Right kidney (tissue), 1 donor: ENCODE measurements around the gene TUBA4A.

Source experiments
- DNase-seq: peaks from one replicate; pipeline ENCODE4 v3.0.0-alpha.2; 2016

TUBA4A gene

GRCh38 chr2:219243291-219243761, 10.4 kb downstream of the TUBA4A start:
- DNase-seq, result peak; percentile 44

GRCh38 chr2:219234331-219234730, 19.4 kb downstream of the TUBA4A start:
- DNase-seq, result no peak

- DNase-seq, result peak; percentile 79
Measured at GRCh38 chr2:219230059-219230540, 23.6 kb downstream of the TUBA4A start.

DNA sequence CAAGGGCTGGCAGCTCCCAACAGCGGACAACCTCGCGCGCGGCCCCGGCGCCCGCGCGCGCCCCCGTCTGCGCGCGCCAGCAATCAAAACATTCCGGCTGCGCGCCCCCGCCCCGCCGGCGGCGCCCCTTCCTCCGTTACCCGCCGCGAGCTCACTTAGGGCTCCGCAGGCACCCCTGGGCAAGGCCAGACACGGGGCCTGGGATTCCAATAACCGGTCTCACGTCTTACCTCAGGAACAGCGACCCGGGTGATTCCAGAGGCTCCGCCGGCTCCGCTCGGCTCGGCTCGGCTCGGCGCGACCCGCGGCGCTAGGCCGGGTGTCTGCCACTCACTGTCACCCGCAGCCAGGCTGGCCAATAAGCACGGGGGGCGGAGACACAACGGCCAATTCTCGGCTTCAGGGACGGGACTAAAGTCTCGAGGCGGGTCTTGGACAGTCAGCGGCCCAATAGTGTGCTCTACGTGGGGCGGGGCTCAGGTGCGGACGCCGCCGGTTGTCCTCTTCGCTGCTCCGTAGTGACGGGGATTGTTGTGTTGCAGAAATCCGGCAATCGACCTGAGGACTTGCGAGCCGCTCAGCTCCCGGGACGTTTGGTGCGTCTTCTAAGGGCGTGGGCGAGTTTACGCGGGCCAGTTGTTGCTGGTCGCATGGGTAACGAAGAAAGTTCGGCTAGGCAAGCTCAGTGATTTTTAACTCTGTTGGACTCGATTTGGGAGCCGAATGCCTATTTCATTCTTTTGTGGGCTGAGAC, 24.2 kb downstream of the TUBA4A start, which contains the start of the genes ANKZF1 and ATG9A:
TSS of gene ANKZF1 (plus strand) at position 502 of the 754 bp plus-strand sequence. CDS start 452 bp downstream, outside the sequence.
TSS of gene ATG9A (minus strand) at position 332 of the 754 bp plus-strand sequence. CDS start 1,612 bp downstream, outside the sequence.
- peak; percentile 99 for DNase-seq

DNA sequence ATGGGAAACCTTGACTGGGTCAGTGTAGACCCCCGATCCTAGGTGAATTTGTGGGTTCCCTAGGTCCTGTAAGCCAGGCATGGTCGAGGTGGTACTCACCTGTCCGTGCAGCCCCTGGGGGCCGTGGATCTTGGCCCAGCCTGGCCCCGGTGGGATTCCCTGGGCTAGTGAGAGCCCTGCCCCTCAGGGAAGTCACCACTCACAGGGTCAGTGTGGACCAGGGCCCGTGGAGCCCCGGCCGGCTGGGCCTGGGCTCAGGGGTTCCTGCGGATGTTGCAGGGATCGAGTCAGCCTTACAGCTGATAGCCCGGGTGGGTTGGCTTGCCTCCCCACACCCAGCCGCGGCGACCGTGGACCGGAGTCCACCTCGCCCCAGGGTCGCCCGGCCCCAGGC, 24.8 kb downstream of the TUBA4A start:
- DNase-seq, result no peak

- no peak for DNase-seq
Measured at GRCh38 chr2:219228041-219228910, 25.4 kb downstream of the TUBA4A start.

DNA sequence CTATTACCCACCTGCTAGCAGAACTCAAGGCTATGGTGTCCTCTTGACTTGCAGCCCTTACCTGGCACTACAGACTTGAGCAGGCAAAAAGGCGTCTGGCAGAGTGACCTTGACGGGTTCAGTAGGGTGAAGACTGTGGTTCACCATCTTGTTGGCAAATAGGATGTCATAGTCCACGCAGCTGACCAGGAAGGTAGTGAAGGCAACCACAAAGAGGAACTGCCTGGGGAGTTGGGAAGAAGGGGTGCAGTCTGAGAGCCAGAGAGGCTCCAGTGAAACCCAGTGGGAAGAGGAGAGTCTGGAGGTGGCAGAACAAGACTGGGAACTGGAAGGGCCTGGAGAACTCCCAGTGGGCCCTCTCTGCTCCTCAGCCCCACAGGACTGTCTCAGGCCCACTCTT, 28.4 kb downstream of the TUBA4A start:
- DNase-seq, result no peak

DNA sequence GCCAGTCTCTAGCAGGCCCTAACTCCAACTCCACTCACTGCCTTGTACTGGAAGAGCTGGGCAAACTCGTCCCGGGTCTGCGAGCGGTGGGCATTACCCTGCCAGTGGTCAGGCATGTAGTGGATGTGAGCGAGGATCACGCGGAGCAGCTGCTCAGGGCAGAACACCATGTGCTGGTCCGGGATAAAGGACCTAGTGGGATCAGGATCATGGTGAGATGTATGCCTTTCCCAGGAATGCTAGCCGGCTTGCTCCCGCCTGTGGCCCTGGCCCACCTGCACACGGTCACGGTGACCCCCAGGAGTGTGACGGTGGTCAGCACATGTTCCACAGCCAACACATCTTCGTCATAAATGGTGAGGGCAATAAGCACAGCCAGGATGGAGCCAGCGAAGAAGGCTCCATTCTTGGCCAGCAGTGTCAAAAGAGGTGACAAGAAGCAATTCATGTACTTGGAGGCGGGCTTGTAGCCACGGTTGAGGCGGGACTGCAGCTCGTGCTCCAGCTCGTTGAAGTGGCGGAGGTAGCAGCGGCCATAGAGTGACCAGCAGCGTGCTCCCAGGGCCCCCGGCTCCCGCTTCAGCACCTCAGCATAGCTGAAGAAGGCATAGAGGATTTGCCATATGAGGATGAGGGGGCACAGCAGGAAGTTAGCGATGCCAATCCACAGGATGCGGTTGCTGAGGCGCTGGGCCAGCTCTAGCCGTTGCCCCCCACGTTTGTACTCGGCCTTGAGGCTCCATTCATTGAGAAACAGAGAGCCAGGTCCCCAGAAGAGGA, 29.7 kb downstream of the TUBA4A start:
- no peak for DNase-seq

DNA sequence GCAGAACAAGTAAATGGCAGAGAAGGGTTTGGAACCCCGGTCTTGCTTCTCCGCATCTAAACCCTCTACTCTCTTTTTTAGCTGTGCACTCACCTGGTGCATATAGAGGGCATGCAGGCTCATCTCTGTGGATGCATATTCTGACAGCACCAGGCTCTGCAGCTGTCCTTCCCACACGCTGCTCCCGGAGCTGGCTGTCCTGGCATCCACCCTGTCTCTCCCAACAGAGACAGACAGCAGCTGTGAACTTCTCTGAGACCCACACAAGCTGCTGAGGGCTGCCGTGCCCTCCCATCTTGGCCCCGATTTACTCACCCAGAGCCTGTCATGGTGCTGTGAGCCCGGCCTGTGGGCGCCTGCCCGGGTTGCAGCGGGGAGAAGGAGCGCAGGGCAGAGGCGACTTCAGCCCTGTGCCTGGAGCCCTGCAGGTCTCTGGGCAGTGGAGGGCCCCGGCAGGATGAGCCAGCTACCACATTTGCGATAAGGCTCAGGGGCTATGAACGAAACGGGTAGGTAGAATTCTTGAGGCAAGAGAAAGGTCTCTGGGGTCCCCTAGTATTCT, 31.7 kb downstream of the TUBA4A start:
- no peak for DNase-seq

DNA sequence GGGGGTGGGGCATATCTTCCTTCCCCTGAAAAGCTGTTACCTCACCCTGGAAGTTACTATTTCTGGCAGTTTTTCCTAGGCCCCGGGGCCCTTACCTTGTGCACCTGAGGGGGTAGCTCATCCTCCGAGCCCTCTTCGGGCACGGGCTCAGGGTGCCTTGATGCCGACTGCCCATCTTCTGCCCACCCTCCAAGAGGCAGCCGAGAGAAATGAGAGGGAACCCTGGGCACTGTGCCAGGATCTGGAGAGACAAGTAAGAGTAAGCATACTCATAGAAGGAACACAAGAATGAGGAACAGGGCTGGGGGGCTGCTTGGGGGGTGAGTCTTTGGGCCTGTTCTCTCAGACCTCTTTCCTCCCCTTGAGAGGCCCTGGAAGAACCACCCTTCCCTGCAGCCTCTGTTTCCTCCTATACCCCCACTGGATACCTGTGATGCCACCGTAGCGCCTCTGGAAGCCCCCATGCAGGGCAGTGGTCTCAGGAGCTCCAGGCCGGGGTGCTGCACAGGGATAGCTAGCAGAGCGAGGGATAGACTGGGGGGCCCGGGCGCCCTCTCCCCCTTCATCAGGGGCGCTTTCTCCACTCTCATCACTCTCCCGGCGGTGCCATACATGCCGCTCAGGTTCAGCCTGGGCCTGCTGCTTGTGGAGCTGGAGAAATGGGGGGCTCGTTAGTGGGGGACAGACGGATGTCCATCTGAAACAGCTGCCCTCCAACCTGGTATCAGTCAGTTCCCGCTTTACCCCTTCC, 32.9 kb downstream of the TUBA4A start:
- DNase-seq, result no peak

GRCh38 chr2:219219784-219220532, 33.8 kb downstream of the TUBA4A start:
- no peak for DNase-seq

GRCh38 chr2:219218732-219219701, 34.7 kb downstream of the TUBA4A start, which contains the start of gene ABCB6:
TSS of gene ABCB6 (minus strand) at chr2:219218958. CDS start at chr2:219218673, 285 bp downstream.
- DNase-seq, result peak; percentile 97

DNA sequence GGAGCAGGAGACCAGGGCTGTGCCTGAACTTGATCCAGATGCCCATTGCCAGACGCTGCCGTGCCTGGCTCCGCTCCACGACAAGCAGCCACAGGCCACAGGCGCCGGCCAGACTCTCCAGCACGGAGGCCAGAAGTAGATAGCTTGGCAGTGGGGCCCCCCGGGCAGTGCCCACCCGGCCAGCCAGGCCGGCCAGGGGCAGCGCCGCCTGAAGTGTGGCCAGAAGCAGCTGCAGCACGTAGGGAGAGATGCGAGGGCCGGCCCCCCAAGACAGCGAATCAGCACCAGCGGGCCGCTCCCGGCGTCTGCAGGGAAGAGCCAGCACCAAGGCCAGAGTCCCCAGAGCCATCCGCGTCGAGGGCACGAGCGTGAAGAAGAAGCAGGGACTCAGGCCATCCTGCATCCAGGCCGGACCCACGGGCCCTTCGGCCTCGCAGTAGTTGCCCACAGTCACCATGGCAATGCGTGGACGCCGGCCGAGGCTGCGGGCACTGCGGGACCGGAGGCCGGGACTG, 35.4 kb downstream of the TUBA4A start:
- DNase-seq, result peak; percentile 86

GRCh38 chr2:219216535-219216915, 37.2 kb downstream of the TUBA4A start:
- DNase-seq, result no peak

GRCh38 chr2:219215871-219216534, 37.7 kb downstream of the TUBA4A start:
- peak; percentile 13 for DNase-seq

- no peak for DNase-seq
Measured at GRCh38 chr2:219214786-219215185, 38.9 kb downstream of the TUBA4A start.

DNA sequence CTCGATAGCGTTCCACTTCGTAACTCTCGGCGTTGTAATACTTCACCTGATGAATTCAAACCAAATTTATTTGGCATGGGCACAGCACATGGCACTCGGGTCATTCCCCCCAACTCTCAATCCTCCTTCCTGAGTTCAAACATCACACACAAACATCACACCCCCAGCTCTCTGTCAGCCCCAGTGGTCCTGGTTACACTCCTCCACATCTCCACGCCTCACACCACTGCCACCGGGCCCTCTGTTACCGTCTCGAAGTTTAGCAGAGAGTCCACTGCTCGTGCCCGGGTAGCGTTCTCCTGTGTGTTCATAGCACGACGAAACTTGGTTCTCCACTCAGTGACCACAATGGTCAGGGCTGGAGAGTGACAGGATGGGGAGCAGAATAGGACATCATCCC, 39.6 kb downstream of the TUBA4A start:
- no peak for DNase-seq

GRCh38 chr2:219213486-219214071, 40.1 kb downstream of the TUBA4A start:
- DNase-seq, result no peak
